Parathyroid adenoma (tissue), 2 donors: ENCODE results near the gene TUBB.

Source experiments
- H2AFZ ChIP-seq: fragments of 300-600 bp; sonication (generic); one replicate; pipeline ENCODE4 v1.7.0; 2017; ENCODE audit warnings: antibody characterized with exemption, mild to moderate bottlenecking
- H3K27ac ChIP-seq: fragments of 300-600 bp; sonication (generic); one replicate; pipeline ENCODE4 v1.7.0; 2017
- H3K27me3 ChIP-seq: fragments of 300-600 bp; sonication (generic); one replicate; pipeline ENCODE4 v1.7.0; 2017; ENCODE audit warnings: low read length; ENCODE audit not compliant: control insufficient read depth, insufficient read depth
- H3K36me3 ChIP-seq: fragments of 300-600 bp; sonication (generic); one replicate; pipeline ENCODE4 v1.7.0; 2017; ENCODE audit warnings: low read length; ENCODE audit not compliant: control insufficient read depth, insufficient read depth
- H3K4me1 ChIP-seq: fragments of 300-600 bp; sonication (generic); one replicate; pipeline ENCODE4 v1.7.0; 2017; ENCODE audit warnings: control low read depth
- H3K4me2 ChIP-seq: fragments of 300-600 bp; sonication (generic); one replicate; pipeline ENCODE4 v1.7.0; 2017; ENCODE audit warnings: low read length
- H3K4me3 ChIP-seq: fragments of 300-600 bp; sonication (generic); one replicate; pipeline ENCODE4 v1.7.0; 2017; ENCODE audit warnings: low read depth, low read length
- H3K79me2 ChIP-seq: fragments of 300-600 bp; sonication (generic); one replicate; pipeline ENCODE4 v1.7.0; 2017; ENCODE audit warnings: control low read depth
- H3K9ac ChIP-seq: fragments of 300-600 bp; sonication (generic); one replicate; pipeline ENCODE4 v1.7.0; 2017; ENCODE audit warnings: mild to moderate bottlenecking
- H3K9me3 ChIP-seq: fragments of 300-600 bp; sonication (generic); one replicate; pipeline ENCODE4 v1.7.0; 2017; ENCODE audit warnings: low read length; ENCODE audit not compliant: control insufficient read depth
- CTCF ChIP-seq: fragments of 300-600 bp; sonication (generic); IDR thresholded peaks from one replicate; pipeline ENCODE4 v1.7.0; 2017; ENCODE audit warnings: antibody characterized with exemption, mild to moderate bottlenecking
- donor health status: primary hyperparathyroidism.

The TUBB gene

DNA sequence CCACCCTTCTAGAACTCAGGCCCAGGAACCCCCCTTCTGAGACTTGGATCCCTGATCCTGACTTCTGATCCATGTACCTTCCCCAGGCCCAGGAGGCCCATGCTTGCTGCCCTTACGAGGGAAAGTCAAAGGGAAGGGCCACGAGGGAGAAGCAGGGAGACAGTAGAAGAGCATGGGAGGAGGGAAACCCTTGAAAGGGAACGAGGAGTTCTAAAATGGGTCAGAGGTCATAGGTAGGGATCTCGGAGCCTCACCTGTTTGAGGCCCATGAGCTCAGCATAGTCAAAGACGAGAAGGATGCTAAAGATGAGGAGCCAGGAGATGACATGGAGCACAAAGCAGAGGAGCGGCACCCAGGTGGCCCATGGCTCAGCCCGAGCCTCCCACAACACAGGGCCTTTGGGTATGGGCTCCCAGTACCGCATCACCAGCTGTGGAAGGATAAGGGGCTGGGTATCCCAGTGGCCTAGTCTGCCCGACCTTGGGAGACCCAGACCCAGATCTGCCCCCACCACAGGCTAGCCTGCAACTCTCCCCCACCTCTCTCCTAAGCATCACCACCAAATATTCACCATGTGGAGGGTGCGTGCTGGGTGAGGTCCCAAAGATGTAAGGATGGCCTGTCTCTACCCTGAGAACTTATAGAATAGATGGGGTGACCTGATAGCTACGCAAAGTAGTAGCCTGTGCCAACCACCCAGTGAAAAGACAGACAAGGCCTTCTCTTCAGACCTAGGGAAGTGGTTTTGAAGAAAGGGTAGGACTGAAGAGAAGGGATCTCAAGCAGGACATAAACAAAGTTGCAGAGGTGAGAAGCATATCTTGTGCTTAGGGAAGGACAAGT, 30.9 kb upstream of the TUBB start:
- no peaks in the 10 kb centered on the region for H3K9me3 ChIP-seq
- no peaks in the 10 kb centered on the region for H3K27me3 ChIP-seq
- no peaks in the 10 kb centered on the region for H3K79me2 ChIP-seq
- no peak for TF ChIP-seq CTCF
- no peak overlapping the region for H3K9ac ChIP-seq
- no peak overlapping the region for H3K4me2 ChIP-seq
- H3K4me3 ChIP-seq: no peak overlapping the region
- H3K36me3 ChIP-seq: no peaks in the 10 kb centered on the region
- H3K4me1 ChIP-seq: peaks cover 6% of the 10 kb centered on the region
- H3K27ac ChIP-seq: no peak overlapping the region
- H2AFZ ChIP-seq: no peak overlapping the region

- Histone ChIP-seq H3K4me2 (peak overlapping the region; percentile 94), H3K9me3 (no peaks in the 10 kb centered on the region), H2AFZ (no peak overlapping the region), H3K79me2 (no peaks in the 10 kb centered on the region), H3K36me3 (no peaks in the 10 kb centered on the region), H3K27ac (no peak overlapping the region), H3K9ac (no peak overlapping the region), H3K27me3 (no peaks in the 10 kb centered on the region), H3K4me1 (peaks cover 8% of the 10 kb centered on the region), H3K4me3 (no peak overlapping the region)
- TF ChIP-seq CTCF: no peak
These were observed 30.2 kb upstream of the TUBB start for GRCh38 chr6:30689985-30690384.

DNA sequence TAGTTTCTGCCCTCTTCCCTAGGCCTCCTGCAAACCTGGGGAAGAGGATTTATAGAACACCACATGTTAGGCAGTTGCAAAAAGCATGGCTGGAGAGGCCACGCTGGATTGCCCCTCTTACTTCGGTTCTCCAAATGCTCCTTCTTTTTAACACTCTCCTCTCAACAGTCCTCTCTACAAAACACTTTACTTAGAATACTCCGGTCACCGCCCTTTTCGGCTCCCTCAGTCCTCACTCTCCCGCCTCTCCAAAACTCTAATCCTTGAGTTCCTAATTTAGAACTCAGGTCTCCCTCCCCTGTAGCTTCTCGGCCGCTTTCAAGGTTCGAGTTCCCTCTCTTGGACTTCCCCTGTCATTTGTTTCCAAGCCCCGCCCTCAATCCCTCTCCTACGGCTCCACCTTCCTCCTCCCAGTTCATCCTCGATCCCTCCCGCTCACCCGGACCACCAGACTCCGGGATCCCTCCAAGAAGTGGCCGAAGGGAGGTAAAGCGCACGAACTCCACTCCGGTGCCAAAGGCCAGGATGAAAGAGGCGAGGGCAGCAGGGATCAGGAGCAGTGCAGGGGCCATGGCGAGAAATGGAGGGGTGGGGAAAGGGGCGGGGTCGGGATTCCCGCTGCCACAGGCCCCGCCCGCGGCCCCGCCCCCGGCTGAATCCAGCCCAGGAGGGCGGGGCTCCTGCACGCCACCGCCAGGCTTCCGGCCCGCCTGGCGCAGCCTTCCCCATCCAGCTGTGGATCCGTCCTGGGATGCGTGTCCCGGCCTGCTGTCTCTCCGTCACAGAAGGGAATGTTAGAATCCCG, 29.5 kb upstream of the TUBB start, which contains the start of gene NRM:
Gene NRM, minus strand, starts transcription at position 582 of the 805 bp plus-strand sequence. Its CDS starts 10 bp downstream, at position 572.
- H3K4me2 ChIP-seq: peak within 1 kb of the TSS; percentile 94
- no peak within 1 kb of the TSS for H3K9ac ChIP-seq
- peak within 1 kb of the TSS; percentile 69 for H3K27ac ChIP-seq
- TF ChIP-seq CTCF: no peak
- peaks cover 11% of the 10 kb centered on the region for H3K4me1 ChIP-seq
- no peaks in the 10 kb centered on the region for H3K36me3 ChIP-seq
- H3K4me3 ChIP-seq: peak within 1 kb of the TSS; percentile 86
- no peaks in the 10 kb centered on the region for H3K27me3 ChIP-seq
- no peaks in the 10 kb centered on the region for H3K9me3 ChIP-seq
- no peaks in the 10 kb centered on the region for H3K79me2 ChIP-seq
- H2AFZ ChIP-seq: peak within 1 kb of the TSS; percentile 98

- Histone ChIP-seq H3K4me3 (peak overlapping the region; percentile 86), H3K27me3 (no peaks in the 10 kb centered on the region), H3K4me1 (peaks cover 11% of the 10 kb centered on the region), H3K27ac (peak overlapping the region; percentile 69), H3K4me2 (peak overlapping the region; percentile 94), H2AFZ (peak overlapping the region; percentile 98), H3K36me3 (no peaks in the 10 kb centered on the region), H3K9me3 (no peaks in the 10 kb centered on the region), H3K79me2 (no peaks in the 10 kb centered on the region), H3K9ac (no peak overlapping the region)
- no peak for TF ChIP-seq CTCF
These were observed 28.8 kb upstream of the TUBB start for GRCh38 chr6:30691208-30691847.
